Activated T-helper 1 cell treated with anti-CD3 and anti-CD28 coated beads, Interleukin-2, amount 50 U/mL, for 16 hours (primary cell): ENCODE measurements around the gene ARMC3.
"Not testable (repeated sequence)": the region's sequence is repeated elsewhere in the genome, so short reads cannot be mapped to it uniquely, and the experiment has no call there.

Experiments
- DNase-seq, 2 donors: peaks; one replicate each; pipeline ENCODE4 v3.0.0-alpha.2; 2020; ENCODE audit warnings: low read depth in 1 of 2, low spot score in 1 of 2

ARMC3 gene

DNA sequence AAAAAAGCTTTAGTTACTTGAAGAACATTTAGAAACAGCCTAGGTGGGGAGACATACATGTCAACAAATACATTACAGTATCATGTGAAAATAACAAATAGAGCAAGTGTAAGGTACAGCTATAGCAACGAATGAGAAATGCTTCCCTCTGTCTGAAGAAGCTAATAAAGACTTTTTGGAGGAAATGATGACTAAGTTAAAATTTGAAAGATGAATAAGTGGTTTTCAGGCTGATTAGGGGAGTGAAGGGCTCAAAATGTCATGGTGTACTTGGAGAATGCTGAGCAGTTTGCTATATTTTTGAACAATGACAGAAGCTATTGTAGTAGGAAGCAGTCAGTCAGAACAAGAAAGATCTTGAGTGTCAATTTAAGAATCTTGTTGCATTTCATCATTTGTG lies 2.8 kb upstream of the ARMC3 start:
- no peak for DNase-seq

DNA sequence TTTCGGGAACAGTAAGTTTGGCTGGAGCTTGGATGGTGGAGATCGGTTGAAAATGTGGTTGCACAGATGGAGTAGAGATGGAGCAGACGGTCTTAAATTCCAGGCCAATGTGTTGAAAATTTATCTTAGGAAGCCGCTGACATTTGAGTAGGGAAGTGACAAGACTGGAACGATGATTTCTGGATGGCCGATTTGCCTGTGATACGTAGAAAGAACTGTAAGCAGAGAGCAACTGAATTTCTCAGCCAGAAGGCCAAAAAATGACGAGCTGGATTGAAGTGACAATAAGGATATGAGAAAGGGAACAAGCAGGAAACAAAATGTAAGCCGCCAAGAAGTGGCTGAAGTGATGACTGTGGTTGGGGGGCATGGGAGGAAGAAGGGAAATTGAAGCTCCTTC lies 687 bp upstream of the ARMC3 start:
- DNase-seq = no peak

DNA sequence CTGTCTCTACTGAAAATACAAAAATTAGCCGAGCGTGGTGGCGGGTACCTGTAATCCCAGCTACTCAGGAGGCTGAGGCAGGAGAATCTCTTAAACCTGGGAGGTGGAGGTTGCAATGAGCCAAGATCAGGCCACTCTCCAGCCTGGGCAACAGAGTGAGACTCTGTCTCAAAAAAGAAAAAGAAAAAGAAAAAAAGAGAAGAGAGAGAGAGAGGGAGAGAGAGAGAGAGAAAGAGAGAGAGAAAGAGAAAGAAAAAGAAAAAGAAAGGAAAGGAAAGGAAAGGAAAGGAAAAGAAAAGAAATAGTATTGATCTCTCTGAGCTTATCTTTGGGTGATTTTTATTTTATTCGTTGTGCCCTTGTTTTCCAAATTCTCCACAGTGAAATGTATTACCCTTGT lies 1.2 kb downstream of the ARMC3 start:
- DNase-seq = not testable (repeated sequence)

DNA sequence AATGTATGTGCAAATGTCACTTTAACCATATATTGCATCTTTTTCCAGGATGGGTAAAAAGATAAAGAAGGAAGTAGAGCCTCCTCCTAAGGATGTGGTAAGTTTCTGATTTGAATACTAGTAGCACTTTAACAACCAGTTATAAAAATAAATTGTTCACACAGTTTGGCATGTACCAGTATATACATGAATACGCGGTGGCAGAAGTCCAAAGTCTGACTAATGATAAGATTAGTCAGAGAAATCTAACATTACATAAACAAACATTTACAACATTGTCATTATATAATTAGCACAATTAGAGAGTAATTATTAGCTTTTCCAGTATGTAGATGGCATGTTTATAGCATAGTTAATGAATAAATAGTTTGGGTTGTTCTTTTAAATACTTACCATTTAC lies 4.1 kb downstream of the ARMC3 start:
- DNase-seq = no peak

DNA sequence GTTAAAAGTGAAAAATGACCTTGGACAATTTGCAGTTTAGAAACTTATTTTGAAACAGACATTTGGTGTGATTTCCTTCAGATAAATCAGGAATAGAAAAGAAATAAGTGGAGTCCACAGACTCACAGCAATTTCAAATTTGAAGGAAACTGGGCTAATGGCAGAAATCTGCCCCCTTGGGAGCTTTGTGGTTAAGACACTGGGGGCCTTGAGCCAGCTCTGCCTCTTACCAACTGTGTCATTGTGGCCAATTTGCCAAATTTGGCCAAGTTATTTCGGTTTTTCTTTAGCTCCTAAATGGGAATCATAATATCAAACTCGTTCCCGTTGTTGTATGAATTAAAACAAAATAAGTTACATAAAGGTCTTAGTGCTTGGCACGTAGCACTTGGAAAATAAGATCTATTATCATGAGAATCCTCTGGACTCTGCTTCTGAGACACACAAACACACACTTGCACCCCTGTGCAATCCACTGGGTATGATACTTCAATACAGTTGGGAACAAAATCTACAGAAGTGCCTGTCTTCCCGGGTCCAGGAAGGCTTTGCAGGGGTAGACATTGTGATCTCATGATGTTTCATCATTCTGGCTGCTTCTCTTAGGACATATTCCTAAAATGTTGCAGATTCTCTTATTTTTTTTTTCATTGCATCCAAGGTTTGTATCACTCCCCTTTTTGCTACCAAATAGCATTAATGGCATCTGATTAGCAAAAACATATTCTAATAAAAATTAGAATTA lies 4.9 kb downstream of the ARMC3 start:
- no peak for DNase-seq

DNA sequence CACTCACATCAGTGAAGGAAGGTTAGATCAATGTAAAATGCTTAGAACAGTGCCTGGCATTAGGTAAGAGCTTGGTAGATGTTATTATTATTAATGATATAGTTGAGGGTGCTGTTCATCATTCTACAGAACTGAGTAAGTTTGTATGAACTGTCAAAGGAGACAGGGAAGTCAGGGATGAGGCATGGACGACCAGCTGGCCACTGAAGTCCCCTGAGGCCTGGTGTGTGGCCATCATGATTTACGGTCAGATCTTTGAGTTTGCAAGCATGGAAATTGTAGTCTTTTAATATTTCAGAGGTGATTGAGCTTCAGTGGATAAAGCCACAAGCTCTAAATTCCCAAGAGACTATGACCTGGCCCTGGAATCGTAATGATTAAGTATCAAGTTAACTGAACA lies 6.9 kb downstream of the ARMC3 start:
- no peak for DNase-seq

DNA sequence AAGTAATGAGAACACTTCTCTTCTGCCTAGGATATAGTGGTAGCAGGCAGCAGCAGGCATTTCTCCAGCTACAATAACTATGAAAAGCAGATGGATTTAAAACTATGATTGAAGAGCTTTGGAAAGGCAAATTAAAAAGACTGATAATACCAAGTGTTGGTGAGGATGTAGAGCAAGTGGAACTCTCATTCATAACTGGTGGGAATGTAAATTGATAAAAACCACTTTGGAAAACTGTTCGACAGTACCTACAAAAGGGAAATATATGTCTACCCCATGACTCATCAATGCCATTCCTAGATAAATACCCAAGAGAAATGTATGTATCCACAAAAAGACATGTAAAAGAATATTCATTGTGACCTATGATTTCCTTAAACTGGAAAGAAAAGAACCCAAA lies 14.6 kb downstream of the ARMC3 start:
- DNase-seq = no peak

DNA sequence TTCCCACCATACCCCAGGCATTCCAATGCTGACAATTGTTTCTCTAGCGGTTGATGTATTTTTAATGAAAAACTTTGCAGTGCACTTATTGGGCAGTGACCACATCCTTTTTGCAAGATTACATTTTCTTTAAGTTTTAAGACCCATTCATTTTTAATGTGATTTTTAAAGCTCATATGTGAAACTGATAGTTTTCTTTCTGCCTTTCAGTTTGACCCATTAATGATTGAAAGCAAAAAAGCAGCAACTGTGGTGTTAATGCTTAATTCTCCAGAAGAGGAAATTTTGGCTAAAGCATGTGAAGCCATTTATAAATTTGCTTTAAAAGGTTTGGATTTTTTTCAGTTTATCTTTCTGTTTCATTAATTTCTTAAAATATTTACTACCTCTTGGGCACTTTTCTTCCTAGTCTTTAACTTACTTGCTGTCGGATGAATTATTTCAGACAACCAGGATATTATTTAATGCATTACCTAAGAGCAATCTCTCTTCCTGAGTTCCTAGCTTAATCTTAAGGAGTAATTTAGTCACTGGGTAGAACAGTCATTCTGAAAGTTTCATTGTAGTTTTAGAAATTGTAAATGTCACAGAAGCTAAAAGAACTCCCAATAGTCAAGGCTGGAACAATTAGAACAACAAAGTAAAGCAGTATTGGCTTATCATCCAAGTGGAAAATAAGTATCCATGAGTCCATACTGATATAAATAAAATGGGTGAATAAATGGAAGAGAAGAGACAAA lies 18.3 kb downstream of the ARMC3 start:
- DNase-seq = no peak

DNA sequence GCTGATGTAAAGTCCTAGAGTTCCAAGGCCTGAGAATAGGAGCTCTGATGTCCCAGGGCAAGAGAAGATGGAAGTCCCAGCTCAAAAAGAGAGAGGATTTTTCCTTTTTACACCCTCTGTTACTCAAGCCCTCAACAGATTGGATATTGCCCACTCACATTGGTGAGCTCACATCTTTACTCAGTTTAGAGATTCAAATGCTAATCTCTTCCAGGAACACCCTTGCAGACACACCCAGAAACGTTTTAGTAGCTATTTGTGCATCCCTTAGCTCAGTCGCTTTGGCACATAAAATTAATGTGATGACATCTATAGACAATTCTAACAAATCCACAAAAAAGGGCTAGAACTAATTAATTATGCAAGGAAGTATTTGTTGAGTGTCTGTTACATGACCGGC lies 27.1 kb downstream of the ARMC3 start:
- no peak for DNase-seq

DNA sequence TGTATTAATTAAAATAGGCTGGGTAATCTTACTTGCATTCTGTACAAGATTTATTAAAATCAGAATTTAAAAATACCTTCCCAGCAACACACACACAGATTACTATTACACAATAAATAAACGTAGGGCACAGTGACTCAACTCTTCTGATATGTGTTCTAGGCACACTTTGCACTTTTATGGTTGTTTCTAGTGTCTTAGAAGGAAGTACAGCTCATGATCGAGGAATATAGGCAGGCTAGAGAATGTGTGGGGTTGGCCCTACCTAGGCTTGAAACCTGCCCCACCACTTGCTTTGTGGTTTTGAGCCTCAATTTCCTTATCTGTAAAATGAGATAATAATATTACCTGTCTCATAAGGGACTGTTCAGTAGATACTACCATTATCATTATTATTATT lies 30.5 kb downstream of the ARMC3 start:
- DNase-seq = no peak

DNA sequence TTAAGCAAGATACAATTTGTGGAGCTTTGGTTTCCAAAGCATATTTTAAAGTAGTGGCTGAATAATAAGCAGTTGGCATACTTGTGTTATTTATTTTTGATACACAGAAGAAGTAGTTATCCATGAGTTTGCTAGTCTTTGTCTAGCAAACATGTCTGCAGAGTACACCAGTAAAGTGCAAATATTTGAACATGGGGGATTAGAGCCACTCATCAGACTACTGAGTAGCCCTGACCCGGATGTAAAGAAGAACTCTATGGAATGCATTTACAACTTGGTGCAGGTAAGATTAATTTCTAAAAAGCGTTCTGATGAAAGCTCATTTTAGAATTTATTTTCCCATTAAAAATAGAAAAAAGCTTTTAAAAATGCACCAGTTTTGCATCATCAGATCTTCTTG lies 31.4 kb downstream of the ARMC3 start:
- DNase-seq = no peak

DNA sequence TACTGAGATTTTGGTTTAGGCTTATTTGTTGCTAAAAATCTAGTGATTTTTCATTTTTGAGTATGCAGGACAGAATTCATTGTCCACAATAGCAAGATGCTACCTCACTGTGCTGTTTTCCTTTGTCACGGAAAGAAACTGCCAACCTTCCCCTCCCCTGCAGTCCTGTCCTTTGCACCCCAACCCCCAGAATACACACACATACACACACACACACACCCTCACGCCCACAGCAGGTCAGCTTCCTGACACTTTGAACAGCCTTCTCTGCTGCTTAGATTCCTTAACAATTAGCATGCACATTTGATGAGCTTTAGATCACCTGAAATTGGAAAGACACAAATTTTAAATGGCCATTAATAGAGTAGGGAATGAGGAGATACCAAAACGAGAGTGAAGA lies 32.1 kb downstream of the ARMC3 start:
- no peak for DNase-seq

DNA sequence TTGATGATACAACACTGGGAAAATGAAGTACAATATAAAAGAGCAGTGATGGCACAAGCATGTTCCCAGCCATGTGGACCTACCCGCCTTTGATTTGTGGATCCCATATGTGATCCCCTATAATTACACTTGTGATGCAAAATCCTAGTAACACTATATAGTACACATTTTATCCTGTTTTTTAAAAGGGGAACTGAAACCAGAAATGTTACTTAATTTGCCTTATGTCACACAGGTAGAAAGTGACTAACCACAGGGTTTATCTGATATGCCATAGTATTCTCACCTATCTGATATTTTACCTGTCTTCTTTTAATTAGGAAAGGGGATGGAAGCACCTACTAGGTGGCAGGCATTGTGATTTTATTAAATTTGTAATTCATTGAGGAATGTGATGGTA lies 35.0 kb downstream of the ARMC3 start:
- no peak for DNase-seq

DNA sequence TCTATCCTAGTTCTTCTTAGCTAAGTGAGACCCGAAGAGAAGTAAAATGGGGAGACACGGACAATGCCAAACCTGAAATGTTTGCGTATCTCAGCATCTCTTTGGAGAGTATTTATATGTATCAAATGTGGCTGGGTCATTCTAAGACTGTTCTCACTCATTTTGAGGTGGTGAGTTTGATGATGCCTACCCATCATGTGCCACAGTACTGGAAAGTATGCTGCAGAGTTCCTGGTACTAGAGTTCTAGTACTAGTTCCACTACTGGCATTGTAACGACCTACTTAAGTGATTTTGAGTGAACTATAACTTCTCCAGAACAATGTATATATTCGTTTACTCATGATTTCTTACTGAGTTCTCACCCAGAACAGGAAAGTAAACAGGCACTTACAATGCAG lies 41.9 kb downstream of the ARMC3 start:
- DNase-seq = no peak

DNA sequence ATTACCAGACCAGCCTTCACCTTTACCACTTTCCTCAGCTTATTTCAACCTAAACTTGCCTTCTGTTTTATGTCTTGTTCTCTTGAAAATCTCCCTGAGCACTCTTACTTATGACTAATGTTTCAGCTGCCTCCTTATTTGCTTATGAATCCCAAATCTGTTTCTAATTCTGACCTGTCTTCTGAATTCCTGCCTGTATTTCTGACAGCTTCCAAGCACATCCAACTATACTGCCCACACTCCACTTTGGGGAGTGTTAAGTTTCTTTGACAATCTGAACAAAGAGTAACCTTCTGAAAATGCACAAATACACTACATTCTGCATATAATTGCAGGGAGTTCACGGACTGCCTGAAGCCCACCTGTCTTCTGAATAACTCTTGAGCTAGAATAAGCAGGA lies 48.7 kb downstream of the ARMC3 start:
- no peak for DNase-seq

DNA sequence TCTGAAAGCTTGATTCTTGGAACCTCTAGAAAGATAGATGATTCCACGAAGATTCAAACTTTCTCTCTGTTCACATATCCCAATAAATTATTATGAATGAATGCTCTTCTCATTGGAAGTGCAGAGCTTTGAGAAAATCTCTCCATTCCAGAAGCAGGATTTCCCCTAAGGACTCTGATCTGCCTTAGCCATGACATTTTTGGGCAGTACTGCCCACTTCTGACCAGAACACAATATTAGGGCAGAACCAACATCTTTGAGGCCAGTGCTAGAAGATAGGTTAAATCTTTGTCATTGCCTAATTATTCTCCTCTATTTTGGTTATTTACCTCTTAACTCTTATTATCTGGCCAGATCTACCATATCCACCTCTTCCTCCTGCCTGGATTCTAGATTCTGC lies 49.9 kb downstream of the ARMC3 start:
- no peak for DNase-seq

DNA sequence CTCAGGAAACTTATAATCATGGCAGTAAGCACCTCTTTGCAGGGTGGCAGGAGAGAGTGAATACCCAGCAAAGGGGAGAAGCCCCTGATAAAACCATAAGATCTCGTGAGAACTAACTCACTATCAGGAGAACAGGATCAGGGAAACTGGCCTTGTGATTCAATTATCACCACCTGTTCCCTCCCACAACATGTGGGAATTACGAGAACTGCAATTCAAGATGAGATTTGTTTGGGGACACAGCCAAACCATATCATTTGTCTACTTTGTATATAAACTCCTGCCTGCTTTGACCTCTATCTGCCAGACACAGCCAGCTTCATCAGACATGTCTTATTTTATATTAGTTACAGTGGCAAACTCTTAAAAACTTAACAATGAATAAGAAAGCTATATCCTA lies 50.4 kb downstream of the ARMC3 start:
- DNase-seq = no peak

DNA sequence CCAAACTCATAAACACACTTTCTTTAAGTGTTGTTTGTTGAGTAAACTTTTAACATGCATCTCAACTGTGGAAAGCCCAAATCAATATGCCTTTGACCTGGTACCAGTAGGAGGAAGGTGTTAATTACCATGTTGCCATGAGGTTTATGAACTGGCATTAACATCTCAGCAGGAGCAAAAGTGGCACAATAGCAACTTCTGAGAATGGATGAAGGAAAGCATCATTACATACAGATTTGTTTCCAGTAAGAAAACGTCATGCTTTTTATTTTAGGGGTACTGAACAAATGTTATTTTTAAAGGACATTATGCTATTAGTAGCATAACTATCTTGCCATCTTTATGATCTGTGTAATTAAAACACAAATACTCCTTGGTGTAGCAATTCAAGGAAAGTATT lies 51.1 kb downstream of the ARMC3 start:
- DNase-seq = no peak

DNA sequence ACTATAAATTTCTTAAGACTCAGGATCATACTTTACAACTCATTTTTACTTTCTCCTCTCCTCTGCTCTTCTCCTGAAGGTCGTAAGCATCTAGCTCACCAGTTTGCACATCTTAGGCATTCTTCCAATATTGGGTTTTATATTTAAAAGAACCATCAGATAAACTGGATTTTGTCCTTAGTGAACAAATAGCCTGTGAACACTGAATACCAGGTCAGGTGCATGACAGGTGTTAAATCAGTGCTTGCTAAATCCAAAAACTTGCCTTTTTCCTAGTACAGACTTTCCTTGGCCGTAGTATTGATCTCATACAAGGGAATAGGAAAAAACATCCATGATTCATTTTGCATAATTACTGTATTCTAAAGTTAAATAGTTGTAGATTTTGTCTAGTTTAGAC lies 53.0 kb downstream of the ARMC3 start:
- DNase-seq = no peak

DNA sequence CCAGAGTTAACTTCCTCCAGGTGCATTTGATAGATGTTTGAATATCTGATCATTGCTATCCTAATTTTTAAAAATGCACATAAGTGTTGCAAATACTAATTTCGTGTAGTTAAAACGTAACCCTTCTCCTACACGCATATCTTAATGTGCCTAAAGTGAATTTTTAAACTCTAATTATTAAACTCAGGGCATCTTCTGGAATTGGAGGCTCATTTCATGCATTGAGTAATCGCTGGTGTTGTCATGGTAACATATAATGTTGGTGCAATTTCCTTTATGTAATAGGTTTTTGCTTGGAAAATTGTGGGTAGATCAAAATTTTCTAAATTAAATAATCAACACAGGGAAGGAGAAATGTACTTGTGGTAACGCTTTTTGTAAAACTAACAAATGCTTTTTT lies 56.2 kb downstream of the ARMC3 start:
- DNase-seq = no peak

DNA sequence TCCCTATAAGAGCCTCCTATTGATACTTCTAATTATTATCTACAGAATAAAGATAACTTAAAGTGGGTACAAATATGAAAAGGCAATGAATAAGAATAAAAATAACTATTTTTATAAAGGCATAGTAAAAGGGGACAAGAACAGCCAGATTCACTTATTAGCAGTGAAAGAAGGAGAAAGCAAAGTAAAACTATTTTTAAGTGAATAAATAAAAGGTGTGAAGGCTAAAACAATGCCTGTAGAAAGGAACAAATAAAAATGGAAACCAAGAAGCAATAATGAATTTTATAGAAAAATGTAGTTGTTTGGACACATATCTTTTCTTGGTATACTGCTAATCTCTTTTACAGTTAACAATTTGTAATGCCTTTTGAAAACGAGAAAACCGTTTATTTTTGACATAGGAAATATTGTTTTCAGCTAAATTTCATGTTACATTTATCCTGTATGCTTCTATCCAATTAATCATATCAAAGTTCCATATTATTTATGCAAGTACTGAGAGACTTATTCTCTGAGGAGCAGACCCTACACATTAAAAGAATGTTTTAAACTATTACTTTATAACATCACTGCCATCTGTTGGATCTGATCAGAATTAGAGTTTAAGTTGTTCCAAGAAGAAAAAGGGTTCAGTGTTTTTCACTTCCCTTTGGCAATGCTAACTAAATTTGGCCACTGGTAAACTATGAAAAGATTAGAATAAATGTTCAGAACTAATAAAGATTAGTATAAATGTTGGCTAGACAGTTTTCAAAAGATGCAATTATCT lies 59.1 kb downstream of the ARMC3 start:
- no peak for DNase-seq
